Common myeloid progenitor, CD34-positive (primary cell): ENCODE data around the gene CLRN2.
A peak's percentile ranks its signal among the peaks of the same experiment; 100 is the strongest.

Source experiments
- CTCF ChIA-PET: fragments of 350-600 bp; sonication (Branson Sonifier 250); formaldehyde crosslinking; loops from one replicate; lab custom pipeline; 2021; ENCODE audit warnings: antibody characterized with exemption; lab: Charles Lee
- POLR2A ChIA-PET: fragments of 350-600 bp; sonication (Branson Sonifier 250); formaldehyde crosslinking; loops from one replicate; lab custom pipeline; 2021; ENCODE audit warnings: antibody characterized with exemption; lab: Charles Lee
- DNase-seq, 3 donors: peaks; one replicate each; pipeline versions ENCODE4 v3.0.0 to v3.0.0-alpha.2; 2013
- H3K27ac ChIP-seq, 2 experiments: 1 replicate in 1 of 2; 2 replicates in 1 of 2; pipeline ENCODE4 v1.7.0; 2013; ENCODE audit warnings: inconsistent platforms in 2 of 2, low read length in 2 of 2, mild to moderate bottlenecking in 2 of 2, low read depth in 1 of 2, moderate library complexity in 1 of 2; ENCODE audit not compliant: severe bottlenecking in 2 of 2, insufficient read depth in 1 of 2, poor library complexity in 1 of 2
- H3K27me3 ChIP-seq, 5 experiments: replicated peaks in 2 of 5; 1 replicate in 3 of 5; 2 replicates in 2 of 5; pipeline versions ENCODE4 v1.6.1 to v1.7.0; 2013; ENCODE audit warnings: low read length in 4 of 5, mild to moderate bottlenecking in 2 of 5, moderate library complexity in 2 of 5, inconsistent platforms in 1 of 5; ENCODE audit not compliant: insufficient read depth in 5 of 5, control insufficient read depth in 4 of 5
- H3K36me3 ChIP-seq, 4 experiments: 1 replicate in 2 of 4; 2 replicates in 2 of 4; pipeline versions ENCODE4 v1.6.1 to v1.7.0; 2013; ENCODE audit warnings: low read length in 3 of 4, control low read depth in 1 of 4, mild to moderate bottlenecking in 1 of 4; ENCODE audit not compliant: control insufficient read depth in 4 of 4, insufficient read depth in 4 of 4
- H3K4me1 ChIP-seq, 4 experiments: 1 replicate in 3 of 4; 2 replicates in 1 of 4; pipeline versions ENCODE4 v1.6.1 to v1.7.1; 2013; ENCODE audit warnings: low read length in 3 of 4, mild to moderate bottlenecking in 3 of 4, control low read depth in 1 of 4, inconsistent platforms in 1 of 4, moderate library complexity in 1 of 4; ENCODE audit not compliant: control insufficient read depth in 4 of 4, insufficient read depth in 4 of 4; ENCODE audit errors: control extremely low read depth in 1 of 4
- H3K4me3 ChIP-seq, 7 experiments: 1 replicate in 4 of 7; 2 replicates in 3 of 7; pipeline versions ENCODE4 v1.5.1 to v1.7.0; 2013; ENCODE audit warnings: mild to moderate bottlenecking in 7 of 7, low read length in 6 of 7, moderate library complexity in 6 of 7, inconsistent platforms in 2 of 7, low read depth in 2 of 7, control low read depth in 1 of 7; ENCODE audit not compliant: insufficient read depth in 4 of 7, control insufficient read depth in 1 of 7; ENCODE audit errors: extremely low read depth in 1 of 7
- H3K9me3 ChIP-seq, 5 experiments: 1 replicate in 4 of 5; 2 replicates in 1 of 5; pipeline versions ENCODE4 v1.6.1 to v1.7.1; 2013; ENCODE audit warnings: low read length in 4 of 5, mild to moderate bottlenecking in 2 of 5, inconsistent platforms in 1 of 5, low read depth in 1 of 5, moderate library complexity in 1 of 5; ENCODE audit not compliant: control insufficient read depth in 4 of 5, insufficient read depth in 2 of 5; ENCODE audit errors: control extremely low read depth in 1 of 5
- WGBS: methylation state at CpG from one replicate; pipeline ENCODE4 v1.1.5; 2013; ENCODE audit not compliant: insufficient coverage; 5-methylcytosine and 5-hydroxymethylcytosine counted together

The CLRN2 gene

DNA sequence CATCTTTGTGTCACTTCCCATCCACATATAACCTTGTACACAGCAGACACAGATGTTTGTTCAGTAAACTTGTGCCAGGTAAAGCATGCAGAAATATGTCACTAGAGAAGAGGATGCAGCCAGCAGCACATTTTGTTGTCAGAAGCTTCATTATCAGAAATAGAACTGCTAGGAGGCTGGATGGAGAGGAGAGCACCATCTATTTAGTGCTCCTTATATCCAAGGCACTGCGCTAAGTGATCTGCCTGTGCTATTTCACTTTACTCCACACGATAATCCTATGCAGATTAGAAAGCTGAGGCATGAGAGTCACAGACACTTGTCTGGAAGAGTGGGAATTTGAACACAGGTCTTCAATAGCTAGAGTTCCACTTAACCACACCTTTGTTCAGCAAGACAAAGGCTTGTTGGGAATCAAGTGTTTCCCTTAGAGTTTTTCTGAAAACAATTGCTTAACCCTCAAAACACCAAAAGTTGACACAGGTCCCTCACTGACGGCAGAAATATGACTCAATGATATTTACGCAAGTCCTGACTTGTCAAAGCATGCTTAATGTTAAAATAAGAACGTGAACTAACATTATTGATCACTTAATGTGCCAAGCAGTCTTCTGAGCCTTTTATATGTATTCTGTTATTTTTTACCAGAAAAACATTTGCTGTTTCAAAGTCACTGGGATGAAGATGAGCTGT, 1.8 kb upstream of the CLRN2 start:
- no peak overlapping the region for H3K27ac ChIP-seq
- WGBS: 60% methylated on average over 1 of the region's 5 CpGs
- H3K4me3 ChIP-seq: peak overlapping the region in 2 of 7 experiments; percentile 91 to 96
- no peak for DNase-seq
- CTCF ChIA-PET: interaction anchor here (0.6 to 4.0 kb wide), 6 partner anchors 9 to 552 kb away, joined by 3 to 20 read pairs (median 4); no protein-coding TSS in a partner anchor
- no peaks in the 10 kb centered on the region for H3K9me3 ChIP-seq
- POLR2A ChIA-PET: no interaction called here
- H3K36me3 ChIP-seq: peaks cover 0 to 10% (median 5%) of the 10 kb centered on the region in 4 experiments
- peaks cover 9 to 23% (median 19%) of the 10 kb centered on the region in 4 experiments for H3K4me1 ChIP-seq
- peaks cover 0 to 3% (median 0%) of the 10 kb centered on the region in 5 experiments for H3K27me3 ChIP-seq

DNA sequence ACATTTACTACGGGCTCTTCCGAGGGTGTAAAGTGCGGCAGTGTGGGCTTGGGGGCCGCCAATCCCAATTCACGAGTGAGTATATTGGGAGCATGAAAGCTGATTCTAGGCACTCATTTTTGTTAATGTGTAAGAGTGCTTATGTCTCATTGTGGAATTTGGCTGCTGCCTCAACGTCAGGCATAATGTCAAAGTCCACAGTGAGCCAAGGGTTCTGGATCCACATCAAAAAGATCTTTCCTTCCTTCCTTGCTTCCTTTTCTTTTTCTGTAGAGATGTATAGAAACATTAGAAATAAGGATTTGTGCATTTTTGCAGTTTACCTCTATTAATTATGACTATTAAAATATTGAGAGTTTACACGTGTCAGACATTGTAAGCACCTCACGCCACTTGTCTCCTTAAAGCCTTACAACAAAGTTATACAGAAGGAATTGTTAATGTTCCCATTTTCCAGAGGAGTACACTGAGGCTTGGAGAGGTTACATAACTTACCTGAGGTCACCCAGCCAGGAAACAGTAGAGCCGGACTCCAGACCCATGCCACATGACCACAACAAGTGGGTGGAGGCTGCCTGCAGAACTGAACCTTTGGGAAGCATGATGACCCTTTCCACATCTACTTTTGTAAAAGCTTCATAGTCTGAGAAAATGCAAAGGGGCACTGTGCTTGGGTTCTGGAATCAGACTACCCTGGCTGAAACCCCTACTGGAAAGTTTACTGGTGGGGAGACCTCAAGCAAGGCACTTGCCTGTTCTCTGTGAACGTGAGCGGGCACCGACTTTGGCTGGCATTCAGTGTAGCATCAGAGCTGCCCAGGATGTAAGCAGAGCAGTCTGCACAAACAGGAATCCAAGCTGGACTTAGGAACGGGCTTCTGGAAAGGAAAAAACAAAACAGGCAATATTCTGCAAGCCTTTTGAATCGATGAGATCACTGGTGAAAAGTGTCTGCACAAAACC, 761 bp downstream of the CLRN2 start:
- ChIA-PET POLR2A (no interaction called here), CTCF (interaction anchor here (1.1 to 4.0 kb wide), 3 partner anchors 8 to 38 kb away, joined by 3 to 20 read pairs (median 3); no protein-coding TSS in a partner anchor)
- Histone ChIP-seq H3K4me1 (peaks cover 9 to 19% (median 16%) of the 10 kb centered on the region in 4 experiments), H3K36me3 (no peaks in the 10 kb centered on the region), H3K4me3 (no peak overlapping the region), H3K27ac (no peak overlapping the region), H3K9me3 (no peaks in the 10 kb centered on the region), H3K27me3 (peaks cover 0 to 3% (median 0%) of the 10 kb centered on the region in 5 experiments)
- 90% methylated on average over 10 of the region's 14 CpGs for WGBS
- DNase-seq: no peak

DNA sequence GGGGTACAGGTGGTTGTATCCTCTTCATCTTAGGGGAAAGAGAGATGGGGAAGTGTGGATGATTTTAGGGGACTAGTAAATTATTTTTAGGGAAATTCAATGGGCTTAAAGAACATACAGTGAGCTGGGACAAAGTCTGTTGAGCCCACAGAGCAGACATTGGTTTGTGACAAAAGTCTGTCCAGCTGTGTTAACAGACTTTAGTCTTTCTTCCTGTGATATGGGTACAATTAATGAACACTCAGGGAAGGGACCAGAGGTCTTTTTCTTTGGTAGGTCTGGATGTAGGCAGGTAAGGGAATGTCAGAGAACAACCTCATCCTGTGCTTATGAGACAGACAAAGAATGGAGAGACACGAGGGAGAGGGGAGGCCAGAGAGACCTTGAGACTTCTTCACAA, 2.0 kb downstream of the CLRN2 start:
- ChIA-PET POLR2A (interaction anchor here (0.5 kb wide), 1 partner anchor 987 kb away, joined by 3 read pairs; no protein-coding TSS in a partner anchor), CTCF (interaction anchor here (1.1 to 1.6 kb wide), 3 partner anchors 20 to 119 kb away, joined by 3 to 4 read pairs (median 3); no protein-coding TSS in a partner anchor)
- Histone ChIP-seq H3K4me1 (peaks cover 2 to 11% (median 7%) of the 10 kb centered on the region in 4 experiments), H3K27ac (no peak overlapping the region), H3K36me3 (no peaks in the 10 kb centered on the region), H3K9me3 (no peaks in the 10 kb centered on the region), H3K27me3 (peaks cover 0 to 3% (median 0%) of the 10 kb centered on the region in 5 experiments), H3K4me3 (no peak overlapping the region)
- 100% methylated on average over 1 of the region's 1 CpG for WGBS
- no peak for DNase-seq

DNA sequence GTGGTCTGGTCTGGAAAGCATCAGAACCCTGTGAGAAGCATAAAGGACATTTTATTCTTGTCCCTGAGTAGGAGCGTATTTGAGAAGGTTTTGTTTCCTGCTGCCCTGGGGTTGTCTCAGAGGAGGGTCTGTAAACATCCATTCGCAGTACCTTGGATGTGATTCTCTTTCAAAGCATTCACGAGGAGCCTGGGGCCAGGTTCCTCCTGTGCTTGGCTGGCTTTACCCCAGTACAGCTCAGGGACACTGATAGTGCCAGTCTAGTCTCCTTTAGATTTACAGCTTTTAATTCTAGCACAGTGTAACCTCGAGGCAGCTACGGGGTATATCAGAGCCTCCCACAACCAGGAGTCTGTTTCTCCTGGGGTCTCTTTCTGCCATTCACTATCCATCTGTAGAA, 2.7 kb downstream of the CLRN2 start:
- WGBS: 88% methylated on average over 3 of the region's 5 CpGs
- Histone ChIP-seq H3K36me3 (no peaks in the 10 kb centered on the region), H3K27ac (no peak overlapping the region), H3K4me3 (no peak overlapping the region), H3K27me3 (peaks cover 0 to 3% (median 0%) of the 10 kb centered on the region in 5 experiments), H3K4me1 (peaks cover 0 to 5% (median 4%) of the 10 kb centered on the region in 4 experiments), H3K9me3 (no peaks in the 10 kb centered on the region)
- ChIA-PET POLR2A (no interaction called here), CTCF (interaction anchor here (1.4 to 1.6 kb wide), 2 partner anchors 20 to 119 kb away, joined by 3 to 4 read pairs; no protein-coding TSS in a partner anchor)
- no peak for DNase-seq

DNA sequence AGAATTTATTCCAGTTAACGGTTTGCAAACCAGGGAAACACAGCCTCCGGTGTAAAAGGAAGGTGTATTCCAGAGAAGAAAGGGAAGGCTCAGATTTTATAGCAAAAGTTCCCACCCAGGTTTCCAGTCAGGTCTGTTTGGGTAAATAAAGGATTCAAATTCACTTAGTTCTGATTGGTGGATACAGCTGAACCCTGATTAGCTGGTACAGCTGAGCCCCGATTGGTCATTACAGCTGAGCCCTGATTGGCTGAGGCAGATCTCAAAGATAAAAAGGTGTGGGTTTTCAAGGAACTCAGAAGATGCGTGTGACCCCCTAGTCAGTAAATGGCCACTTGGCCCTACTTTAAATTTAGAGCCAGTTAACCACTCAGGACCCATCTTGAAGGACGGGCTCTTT, 6.6 kb downstream of the CLRN2 start:
- H3K36me3 ChIP-seq: no peaks in the 10 kb centered on the region
- H3K27me3 ChIP-seq: peaks cover 0 to 3% (median 0%) of the 10 kb centered on the region in 5 experiments
- H3K4me1 ChIP-seq: no peaks in the 10 kb centered on the region
- ChIA-PET CTCF (interaction anchor here (5.0 kb wide), 1 partner anchor 8 kb away, joined by 20 read pairs; the partner anchor contains the start of genes CLRN2 and QDPR), POLR2A (no interaction called here)
- no peaks in the 10 kb centered on the region for H3K9me3 ChIP-seq
- DNase-seq: no peak
- 100% methylated on average over 3 of the region's 5 CpGs for WGBS
- no peak overlapping the region for H3K4me3 ChIP-seq
- no peak overlapping the region for H3K27ac ChIP-seq

DNA sequence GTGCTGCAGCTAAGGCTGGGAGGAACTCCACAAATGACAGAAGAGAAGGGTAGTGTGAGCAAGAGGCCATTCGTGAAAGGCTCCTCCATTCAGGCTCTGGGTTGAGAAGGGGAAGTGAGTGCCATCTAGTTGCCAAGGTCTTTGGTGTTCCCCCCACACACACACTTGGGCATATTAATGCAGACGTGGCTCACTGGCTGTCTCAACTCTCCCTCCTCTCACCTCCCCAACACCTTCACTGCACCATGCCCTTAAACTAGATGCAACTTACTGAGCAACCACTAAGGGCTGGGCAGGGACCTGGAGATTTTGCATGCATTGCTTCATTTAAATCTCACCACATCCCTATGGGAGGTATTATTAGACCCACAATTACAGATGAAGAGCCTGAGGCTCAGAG, 8.7 kb downstream of the CLRN2 start:
- 0% methylated on average over 1 of the region's 2 CpGs for WGBS
- Histone ChIP-seq H3K27me3 (peaks cover 0 to 7% (median 0%) of the 10 kb centered on the region in 5 experiments), H3K4me1 (no peaks in the 10 kb centered on the region), H3K36me3 (no peaks in the 10 kb centered on the region), H3K27ac (no peak overlapping the region), H3K9me3 (no peaks in the 10 kb centered on the region), H3K4me3 (no peak overlapping the region)
- peak in 2 of 3 donors; percentile 17 to 24 for DNase-seq
- CTCF ChIA-PET: interaction anchor here (0.6 to 5.0 kb wide), 3 partner anchors 10 to 114 kb away, joined by 3 to 20 read pairs (median 3); partner anchors contain the start of genes CLRN2 and QDPR
- POLR2A ChIA-PET: no interaction called here
